DMS 273 treated with DMSO at 0.1 percent for 48 hours (cell line): Measurements from ENCODE around the gene WNK1.

Experiments
- DNase-seq: peaks from one replicate; lab custom pipeline; 2025; lab: John Stamatoyannopoulos, UW

WNK1 gene

DNA sequence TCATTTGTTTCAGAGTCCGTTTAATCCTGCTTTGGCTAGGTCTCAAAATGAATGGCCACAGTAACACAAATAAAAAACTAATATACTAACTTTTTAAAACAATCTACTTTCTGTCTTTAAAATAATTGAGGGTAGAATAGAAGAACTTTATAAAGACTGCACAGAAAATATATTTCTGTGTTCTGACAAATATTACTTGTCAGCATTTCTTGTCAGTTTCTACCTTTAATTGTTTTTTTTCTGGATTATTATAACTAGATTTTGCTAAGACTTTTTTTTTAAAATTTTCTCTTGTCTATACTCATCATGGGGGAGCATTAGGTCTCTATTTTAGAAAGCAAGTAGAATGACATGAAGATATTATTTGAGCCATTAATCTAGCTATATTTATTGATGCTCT, 110.9 kb downstream of the WNK1 start:
- no peak for DNase-seq

DNA sequence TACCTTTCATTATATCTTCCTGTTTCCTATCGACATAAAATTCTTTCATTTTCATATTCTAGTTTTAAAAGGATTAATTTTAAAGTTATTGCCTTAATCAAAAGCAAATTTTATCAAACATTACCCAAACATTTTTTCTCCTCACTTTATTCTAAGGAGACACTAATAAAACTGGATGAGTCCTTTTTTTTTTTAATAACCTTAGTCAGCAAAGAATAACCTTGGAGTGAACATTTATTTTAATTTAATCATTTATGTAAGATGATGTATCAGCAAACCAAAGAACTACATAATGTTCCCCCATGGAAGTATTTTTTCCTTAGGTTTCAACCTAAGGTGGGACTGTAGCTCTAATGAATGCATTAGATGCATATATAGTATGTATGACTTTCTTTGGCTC, 113.2 kb downstream of the WNK1 start:
- DNase-seq: no peak

DNA sequence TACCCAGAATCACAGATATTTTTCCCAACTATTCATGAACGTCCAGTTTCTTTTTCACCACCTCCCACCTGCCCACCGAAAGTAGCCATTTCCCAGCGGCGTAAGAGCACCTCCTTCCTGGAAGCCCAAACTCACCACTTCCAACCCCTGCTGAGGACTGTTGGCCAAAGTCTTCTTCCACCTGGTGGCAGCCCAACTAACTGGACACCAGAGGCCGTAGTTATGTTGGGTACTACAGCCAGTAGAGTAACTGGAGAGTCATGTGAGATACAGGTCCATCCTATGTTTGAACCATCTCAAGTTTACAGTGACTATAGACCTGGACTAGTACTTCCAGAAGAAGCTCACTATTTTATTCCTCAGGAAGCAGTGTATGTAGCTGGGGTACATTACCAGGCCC, 115.5 kb downstream of the WNK1 start:
- DNase-seq: no peak

DNA sequence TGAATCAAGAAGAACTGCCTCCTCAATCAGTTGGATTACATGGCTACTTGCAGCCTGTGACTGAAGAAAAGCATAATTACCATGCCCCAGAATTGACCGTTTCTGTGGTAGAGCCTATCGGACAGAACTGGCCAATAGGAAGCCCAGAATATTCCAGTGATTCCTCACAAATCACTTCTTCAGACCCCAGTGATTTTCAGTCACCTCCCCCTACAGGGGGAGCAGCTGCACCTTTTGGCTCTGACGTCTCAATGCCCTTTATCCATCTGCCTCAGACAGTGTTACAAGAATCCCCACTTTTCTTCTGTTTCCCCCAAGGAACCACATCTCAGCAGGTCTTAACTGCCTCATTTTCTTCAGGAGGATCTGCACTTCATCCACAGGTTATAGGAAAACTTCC, 116.3 kb downstream of the WNK1 start:
- DNase-seq: no peak

DNA sequence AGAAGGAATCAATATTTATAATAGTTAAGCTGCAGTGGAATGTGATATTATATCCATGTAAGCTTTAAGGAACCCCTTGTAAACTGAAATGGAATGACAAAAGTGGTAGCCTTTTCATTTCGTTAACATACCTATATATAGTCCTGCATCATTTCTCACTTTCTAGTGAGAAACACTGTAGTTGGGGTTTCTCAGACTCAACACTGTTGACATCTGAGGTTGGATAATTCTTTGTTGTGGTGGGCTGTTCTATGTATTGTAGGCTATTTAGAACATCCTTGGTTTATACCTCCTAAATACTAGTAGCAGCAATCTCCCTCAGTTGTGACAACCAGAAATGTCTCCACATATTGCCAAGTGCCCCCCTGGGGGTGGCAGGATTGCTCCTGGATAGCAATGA, 118.0 kb downstream of the WNK1 start:
- no peak for DNase-seq

DNA sequence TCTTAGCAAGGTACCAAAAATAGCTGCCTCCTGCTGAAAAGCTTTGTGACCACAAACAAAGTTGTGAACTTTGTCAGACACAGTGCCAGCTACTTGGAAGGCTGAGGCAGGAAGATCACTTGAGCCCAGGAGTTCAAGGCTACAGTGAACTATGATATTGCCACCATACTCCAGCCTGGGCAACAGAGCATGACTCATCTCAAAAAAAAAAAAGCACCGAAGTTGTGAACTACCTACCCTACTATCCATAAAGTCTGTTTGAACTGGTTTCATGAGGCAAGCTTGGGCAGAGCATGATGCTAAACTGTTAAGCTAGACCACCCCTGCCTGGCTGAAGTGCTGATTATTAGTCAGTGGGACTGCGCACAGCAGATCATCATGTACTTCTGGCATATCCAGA, 121.6 kb downstream of the WNK1 start:
- DNase-seq: no peak

GRCh38 chr12:879641-880040, 127.3 kb downstream of the WNK1 start:
- DNase-seq: no peak

- DNase-seq: no peak
Measured at GRCh38 chr12:880656-881055, 128.3 kb downstream of the WNK1 start.

DNA sequence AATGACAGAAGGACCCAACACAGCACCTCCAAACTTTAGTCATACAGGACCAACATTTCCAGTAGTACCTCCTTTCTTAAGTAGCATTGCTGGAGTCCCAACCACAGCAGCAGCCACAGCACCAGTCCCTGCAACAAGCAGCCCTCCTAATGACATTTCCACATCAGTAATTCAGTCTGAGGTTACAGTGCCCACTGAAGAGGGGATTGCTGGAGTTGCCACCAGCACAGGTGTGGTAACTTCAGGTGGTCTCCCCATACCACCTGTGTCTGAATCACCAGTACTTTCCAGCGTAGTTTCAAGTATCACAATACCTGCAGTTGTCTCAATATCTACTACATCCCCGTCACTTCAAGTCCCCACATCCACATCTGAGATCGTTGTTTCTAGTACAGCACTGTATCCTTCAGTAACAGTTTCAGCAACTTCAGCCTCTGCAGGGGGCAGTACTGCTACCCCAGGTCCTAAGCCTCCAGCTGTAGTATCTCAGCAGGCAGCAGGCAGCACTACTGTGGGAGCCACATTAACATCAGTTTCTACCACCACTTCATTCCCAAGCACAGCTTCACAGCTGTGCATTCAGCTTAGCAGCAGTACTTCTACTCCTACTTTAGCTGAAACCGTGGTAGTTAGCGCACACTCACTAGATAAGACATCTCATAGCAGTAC, 132.5 kb downstream of the WNK1 start:
- DNase-seq: no peak

DNA sequence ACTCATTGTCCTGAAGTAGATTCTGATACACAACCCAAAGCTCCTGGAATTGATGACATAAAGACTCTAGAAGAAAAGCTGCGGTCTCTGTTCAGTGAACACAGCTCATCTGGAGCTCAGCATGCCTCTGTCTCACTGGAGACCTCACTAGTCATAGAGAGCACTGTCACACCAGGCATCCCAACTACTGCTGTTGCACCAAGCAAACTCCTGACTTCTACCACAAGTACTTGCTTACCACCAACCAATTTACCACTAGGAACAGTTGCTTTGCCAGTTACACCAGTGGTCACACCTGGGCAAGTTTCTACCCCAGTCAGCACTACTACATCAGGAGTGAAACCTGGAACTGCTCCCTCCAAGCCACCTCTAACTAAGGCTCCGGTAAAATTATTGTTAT, 133.3 kb downstream of the WNK1 start:
- no peak for DNase-seq

- DNase-seq: no peak
Measured at GRCh38 chr12:886206-886605, 133.8 kb downstream of the WNK1 start.

DNA sequence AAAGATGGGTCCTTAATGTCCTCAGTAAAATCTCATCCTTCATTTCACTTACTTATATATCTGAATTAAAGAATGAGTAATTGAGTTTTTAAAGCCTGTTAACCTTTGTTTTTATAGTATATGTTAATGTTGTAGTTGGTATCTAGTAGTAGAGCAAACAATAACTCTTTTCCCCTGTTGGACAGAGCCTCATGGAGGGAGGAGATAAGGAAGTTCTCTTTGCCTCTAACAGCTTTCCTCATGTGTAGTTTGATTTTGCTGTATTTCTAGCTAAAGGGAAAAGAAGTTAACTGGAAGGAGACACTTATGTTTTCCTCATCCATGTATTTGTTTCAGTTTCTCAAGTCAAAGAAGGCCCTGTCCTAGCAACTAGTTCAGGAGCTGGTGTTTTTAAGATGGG, 141.8 kb downstream of the WNK1 start:
- DNase-seq: no peak

DNA sequence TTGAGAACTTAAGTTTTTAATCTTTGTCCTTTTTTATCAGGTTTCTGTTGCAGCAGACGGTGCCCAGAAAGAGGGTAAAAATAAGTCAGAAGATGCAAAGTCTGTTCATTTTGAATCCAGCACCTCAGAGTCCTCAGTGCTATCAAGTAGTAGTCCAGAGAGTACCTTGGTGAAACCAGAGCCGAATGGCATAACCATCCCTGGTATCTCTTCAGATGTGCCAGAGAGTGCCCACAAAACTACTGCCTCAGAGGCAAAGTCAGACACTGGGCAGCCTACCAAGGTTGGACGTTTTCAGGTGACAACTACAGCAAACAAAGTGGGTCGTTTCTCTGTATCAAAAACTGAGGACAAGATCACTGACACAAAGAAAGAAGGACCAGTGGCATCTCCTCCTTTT, 143.7 kb downstream of the WNK1 start:
- no peak for DNase-seq

GRCh38 chr12:897386-897785, 145.0 kb downstream of the WNK1 start:
- DNase-seq: no peak

GRCh38 chr12:902581-902980, 150.2 kb downstream of the WNK1 start:
- DNase-seq: no peak

GRCh38 chr12:903055-903454, 150.7 kb downstream of the WNK1 start:
- no peak for DNase-seq

- DNase-seq: no peak
Measured at GRCh38 chr12:904010-904414, 151.6 kb downstream of the WNK1 start.

DNA sequence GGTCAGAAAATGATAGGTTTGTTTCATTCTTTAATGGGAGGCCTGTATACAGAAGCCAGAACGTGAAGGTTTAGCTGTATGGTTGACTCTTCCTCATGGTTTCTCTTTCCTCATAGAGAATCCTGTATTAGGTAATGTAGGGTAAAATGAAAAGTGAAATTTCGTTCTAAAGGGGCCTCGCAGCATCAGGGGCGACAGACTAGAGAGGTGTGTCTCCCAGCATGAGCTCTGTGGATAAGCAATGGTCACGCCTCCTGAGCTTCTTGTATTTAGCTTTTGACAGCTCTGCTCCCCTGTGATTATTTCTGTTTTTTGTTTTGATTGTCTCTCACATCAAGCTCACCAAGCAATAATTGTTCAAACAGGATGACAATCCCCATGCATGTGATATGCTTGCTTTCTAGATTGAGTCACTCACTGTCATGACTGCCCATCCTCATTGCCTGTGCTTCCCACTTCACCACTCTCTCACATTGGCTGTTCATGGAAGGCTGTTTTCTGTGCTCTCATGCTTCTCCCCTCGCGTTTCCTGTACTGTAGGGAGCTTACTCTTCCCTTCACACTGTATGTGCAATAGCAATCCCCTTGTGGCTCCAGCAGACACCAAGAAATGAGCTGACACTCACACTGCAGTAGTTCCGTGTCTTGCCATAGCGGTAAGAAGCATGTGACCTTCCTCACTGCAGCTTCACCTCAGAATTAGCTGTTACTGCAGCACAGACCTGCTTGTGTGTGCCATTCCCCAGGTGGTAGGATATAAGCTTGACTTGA, 153.1 kb downstream of the WNK1 start:
- no peak for DNase-seq

GRCh38 chr12:906062-906585, 153.7 kb downstream of the WNK1 start:
- no peak for DNase-seq

GRCh38 chr12:907413-908185, 155.2 kb downstream of the WNK1 start:
- no peak for DNase-seq

GRCh38 chr12:909861-910260, 157.5 kb downstream of the WNK1 start:
- no peak for DNase-seq

GRCh38 chr12:910416-910815, 158.0 kb downstream of the WNK1 start:
- no peak for DNase-seq
